ENCODE results near the gene PIGM. TPM values are rescaled to one million over a fixed set of nuclear protein-coding genes. Genes with fewer than 3 reads are reported as not detected.

Gene PIGM
- total RNA-seq, 1 donor from 2014 or later, result 7.7 TPM

DNA sequence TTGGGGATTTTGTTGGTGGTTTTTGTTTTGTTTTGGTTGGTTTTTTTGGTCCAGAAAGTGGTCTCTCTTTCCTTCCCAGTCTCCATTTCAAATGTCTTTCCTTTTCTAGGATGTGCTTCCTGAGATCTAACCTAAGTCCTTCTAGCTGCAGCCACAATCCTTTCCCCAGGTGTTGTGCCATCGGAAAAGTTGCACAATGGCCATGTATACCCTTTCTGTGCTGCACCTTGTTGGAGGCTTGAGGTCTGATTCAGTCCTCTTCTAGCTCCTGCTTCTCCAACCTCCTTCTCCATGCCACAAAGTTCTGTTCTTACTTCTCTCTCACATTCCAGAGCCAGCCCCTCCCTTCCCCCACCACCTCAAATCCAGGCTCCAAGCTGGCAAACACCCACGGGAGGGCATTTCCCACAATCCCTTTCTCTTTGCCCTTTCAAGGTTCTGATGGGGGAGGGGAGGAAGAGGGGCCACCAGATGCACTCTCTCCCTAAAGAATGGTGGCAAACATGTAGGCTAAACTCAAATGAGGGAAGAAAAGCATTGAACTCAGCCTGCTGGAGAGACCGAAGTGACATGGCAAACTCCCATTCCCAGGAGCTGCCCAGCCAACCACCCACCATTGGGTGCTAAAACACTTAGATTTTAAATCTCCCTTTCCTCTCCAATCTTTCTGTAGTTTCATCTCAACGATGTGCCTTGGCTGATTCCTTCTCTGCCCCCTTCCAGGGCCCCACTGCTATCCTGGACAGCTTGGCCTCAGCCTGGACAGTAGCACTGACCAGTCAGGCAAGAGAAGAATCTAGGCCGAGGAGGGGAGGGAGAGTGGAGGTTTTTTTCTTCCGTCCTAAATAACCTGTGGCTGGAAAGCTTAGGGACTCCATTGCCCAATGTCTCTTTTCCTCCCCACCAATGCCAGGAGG is 35.3 kb upstream of the PIGM start:
- Mint-ChIP-seq H3K36me3 (ENCODE audit: unreplicated experiment) (no peaks in the 10 kb centered on the region), H3K4me3 (ENCODE audit: unreplicated experiment) (no peak overlapping the region), H3K4me1 (ENCODE audit: unreplicated experiment) (peaks cover 7% of the 10 kb centered on the region), H3K27me3 (ENCODE audit: unreplicated experiment) (peaks cover 80% of the 10 kb centered on the region), H3K9me3 (ENCODE audit: unreplicated experiment) (no peaks in the 10 kb centered on the region), H3K27ac (ENCODE audit: unreplicated experiment) (no peak overlapping the region)
- no peak for DNase-seq (ENCODE audit: extremely low spot score, unreplicated experiment)
- TF ChIP-seq, protein P1, sequence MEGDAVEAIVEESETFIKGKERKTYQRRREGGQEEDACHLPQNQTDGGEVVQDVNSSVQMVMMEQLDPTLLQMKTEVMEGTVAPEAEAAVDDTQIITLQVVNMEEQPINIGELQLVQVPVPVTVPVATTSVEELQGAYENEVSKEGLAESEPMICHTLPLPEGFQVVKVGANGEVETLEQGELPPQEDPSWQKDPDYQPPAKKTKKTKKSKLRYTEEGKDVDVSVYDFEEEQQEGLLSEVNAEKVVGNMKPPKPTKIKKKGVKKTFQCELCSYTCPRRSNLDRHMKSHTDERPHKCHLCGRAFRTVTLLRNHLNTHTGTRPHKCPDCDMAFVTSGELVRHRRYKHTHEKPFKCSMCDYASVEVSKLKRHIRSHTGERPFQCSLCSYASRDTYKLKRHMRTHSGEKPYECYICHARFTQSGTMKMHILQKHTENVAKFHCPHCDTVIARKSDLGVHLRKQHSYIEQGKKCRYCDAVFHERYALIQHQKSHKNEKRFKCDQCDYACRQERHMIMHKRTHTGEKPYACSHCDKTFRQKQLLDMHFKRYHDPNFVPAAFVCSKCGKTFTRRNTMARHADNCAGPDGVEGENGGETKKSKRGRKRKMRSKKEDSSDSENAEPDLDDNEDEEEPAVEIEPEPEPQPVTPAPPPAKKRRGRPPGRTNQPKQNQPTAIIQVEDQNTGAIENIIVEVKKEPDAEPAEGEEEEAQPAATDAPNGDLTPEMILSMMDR (IDR thresholded peaks at IDR 0.05), result no peak

DNA sequence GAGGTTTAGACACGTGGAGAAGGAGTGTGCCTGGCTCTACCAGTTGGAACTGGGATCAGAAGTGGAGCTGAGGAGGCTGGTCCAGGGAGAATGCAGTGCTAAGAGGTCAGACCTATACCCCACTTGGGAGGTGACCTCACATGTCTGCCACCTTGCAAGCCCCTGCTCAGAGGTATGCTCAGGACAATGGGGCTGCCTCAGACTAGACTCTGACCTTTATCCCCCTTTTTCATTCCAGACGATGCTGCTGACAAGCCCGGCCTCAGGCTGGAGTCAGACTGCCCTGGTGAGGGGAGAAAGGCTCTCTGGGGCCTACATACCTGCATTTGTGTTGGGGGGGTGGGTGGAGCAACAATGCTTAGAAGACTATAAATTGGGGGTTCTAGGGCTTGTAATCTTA is 33.0 kb upstream of the PIGM start:
- H3K27ac Mint-ChIP-seq (ENCODE audit: unreplicated experiment), result no peak overlapping the region
- no peak for DNase-seq (ENCODE audit: extremely low spot score, unreplicated experiment)
- H3K27me3 Mint-ChIP-seq (ENCODE audit: unreplicated experiment), result peaks cover 74% of the 10 kb centered on the region
- no peaks in the 10 kb centered on the region for H3K36me3 Mint-ChIP-seq (ENCODE audit: unreplicated experiment)
- TF ChIP-seq, protein P1 (IDR thresholded peaks at IDR 0.05), result no peak
- no peaks in the 10 kb centered on the region for H3K4me1 Mint-ChIP-seq (ENCODE audit: unreplicated experiment)
- H3K9me3 Mint-ChIP-seq (ENCODE audit: unreplicated experiment), result no peaks in the 10 kb centered on the region
- no peak overlapping the region for H3K4me3 Mint-ChIP-seq (ENCODE audit: unreplicated experiment)

DNA sequence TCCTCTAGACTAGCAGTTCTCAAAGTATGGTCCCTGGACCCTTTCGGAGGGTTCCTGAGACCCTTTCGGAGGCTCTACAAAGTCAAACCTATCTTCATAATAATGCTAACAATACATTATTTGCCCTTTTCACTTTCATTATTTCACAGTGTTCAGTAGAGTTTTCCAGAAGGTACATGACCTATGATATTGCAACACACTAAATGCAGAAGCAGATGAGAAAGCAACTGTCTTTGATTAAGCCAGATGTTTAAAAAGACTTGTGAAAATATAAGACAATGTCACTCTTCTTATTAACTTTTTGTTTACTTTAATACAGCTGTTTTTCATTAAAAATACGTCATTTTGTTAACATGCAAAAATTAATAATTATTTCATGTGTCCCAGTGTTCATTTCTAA is 32.4 kb upstream of the PIGM start:
- H3K4me1 Mint-ChIP-seq (ENCODE audit: unreplicated experiment), result no peaks in the 10 kb centered on the region
- H3K27ac Mint-ChIP-seq (ENCODE audit: unreplicated experiment), result no peak overlapping the region
- H3K9me3 Mint-ChIP-seq (ENCODE audit: unreplicated experiment), result no peaks in the 10 kb centered on the region
- no peaks in the 10 kb centered on the region for H3K36me3 Mint-ChIP-seq (ENCODE audit: unreplicated experiment)
- H3K27me3 Mint-ChIP-seq (ENCODE audit: unreplicated experiment), result peaks cover 75% of the 10 kb centered on the region
- H3K4me3 Mint-ChIP-seq (ENCODE audit: unreplicated experiment), result no peak overlapping the region
- TF ChIP-seq, protein P1 (IDR thresholded peaks at IDR 0.05), result no peak
- no peak for DNase-seq (ENCODE audit: extremely low spot score, unreplicated experiment)

DNA sequence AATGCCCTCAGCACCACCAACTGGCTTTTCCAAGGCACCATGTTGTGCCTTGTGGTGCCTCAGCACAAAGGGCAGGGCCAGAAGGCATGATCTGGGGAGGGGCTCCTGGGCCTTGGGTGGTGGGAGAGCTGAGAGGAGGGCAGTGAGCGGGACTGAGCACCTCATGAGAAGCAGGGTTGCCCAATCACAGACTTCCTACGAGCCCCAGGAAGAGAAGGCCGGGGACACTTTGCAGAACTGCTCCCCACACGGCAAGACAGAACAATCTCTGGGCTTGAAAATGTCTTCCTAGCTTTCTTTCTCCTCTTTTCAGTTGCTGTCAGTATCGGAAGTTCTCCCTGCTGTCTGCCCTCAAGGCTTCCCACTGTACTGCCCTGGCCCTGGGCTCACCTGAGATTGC is 31.4 kb upstream of the PIGM start:
- DNase-seq (ENCODE audit: extremely low spot score, unreplicated experiment), result no peak
- Mint-ChIP-seq H3K36me3 (ENCODE audit: unreplicated experiment) (no peaks in the 10 kb centered on the region), H3K4me1 (ENCODE audit: unreplicated experiment) (no peaks in the 10 kb centered on the region), H3K27me3 (ENCODE audit: unreplicated experiment) (peaks cover 74% of the 10 kb centered on the region), H3K9me3 (ENCODE audit: unreplicated experiment) (no peaks in the 10 kb centered on the region), H3K4me3 (ENCODE audit: unreplicated experiment) (no peak overlapping the region), H3K27ac (ENCODE audit: unreplicated experiment) (no peak overlapping the region)
- TF ChIP-seq, protein P1 (IDR thresholded peaks at IDR 0.05), result no peak

DNA sequence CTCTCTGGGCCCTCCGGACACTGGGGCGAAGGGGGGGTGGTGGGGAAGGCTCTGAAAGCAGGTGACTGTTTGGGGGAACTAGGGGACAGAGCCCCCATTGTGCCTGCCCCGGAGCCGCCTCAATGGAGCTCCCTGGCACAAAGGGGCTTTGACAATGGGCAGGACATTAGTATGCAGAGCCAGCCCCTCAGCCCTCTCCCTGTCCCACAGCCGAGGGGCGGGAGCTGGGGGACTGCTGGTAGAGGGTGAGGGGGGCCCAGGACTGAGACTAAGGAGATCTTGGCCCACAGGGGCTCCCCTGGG is 30.4 kb upstream of the PIGM start:
- H3K27me3 Mint-ChIP-seq (ENCODE audit: unreplicated experiment), result peaks cover 74% of the 10 kb centered on the region

More for the DNA sequence above, 30.4 kb upstream of the PIGM start:
- Mint-ChIP-seq H3K27ac (ENCODE audit: unreplicated experiment) (no peak overlapping the region), H3K9me3 (ENCODE audit: unreplicated experiment) (no peaks in the 10 kb centered on the region), H3K36me3 (ENCODE audit: unreplicated experiment) (no peaks in the 10 kb centered on the region), H3K4me3 (ENCODE audit: unreplicated experiment) (no peak overlapping the region), H3K4me1 (ENCODE audit: unreplicated experiment) (no peaks in the 10 kb centered on the region)
- DNase-seq (ENCODE audit: extremely low spot score, unreplicated experiment), result no peak
- TF ChIP-seq, protein P1 (IDR thresholded peaks at IDR 0.05), result no peak
